IMR-90 (cell line): ENCODE data around the gene HSPA6.
"Not testable (repeated sequence)": the region's sequence is repeated elsewhere in the genome, so short reads cannot be mapped to it uniquely, and the experiment has no call there.

Source experiments
- CEBPB ChIP-seq: IDR thresholded peaks from 2 replicates; pipeline ENCODE4 v1.6.1; 2012; ENCODE audit warnings: low read depth, low read length, improper control_type of control experiment
- MAFK ChIP-seq: IDR thresholded peaks from 2 replicates; pipeline ENCODE4 v1.6.1; 2012; ENCODE audit warnings: low read depth, low read length, improper control_type of control experiment
- MAZ ChIP-seq: IDR thresholded peaks from 2 replicates; pipeline ENCODE4 v1.6.1; 2012; ENCODE audit warnings: low read depth, mild to moderate bottlenecking, low read length, improper control_type of control experiment, moderate library complexity, borderline replicate concordance
- POLR2A ChIP-seq: IDR thresholded peaks from 2 replicates; pipeline ENCODE4 v1.6.1; 2012; ENCODE audit warnings: mild to moderate bottlenecking, low read depth, low read length
- RAD21 ChIP-seq: IDR thresholded peaks from 2 replicates; pipeline ENCODE4 v1.6.1; 2012; ENCODE audit warnings: low read length, improper control_type of control experiment
- RFX5 ChIP-seq: IDR thresholded peaks from 2 replicates; pipeline ENCODE4 v1.8.0; 2012; ENCODE audit warnings: low read depth, mild to moderate bottlenecking, low read length, moderate library complexity
- SMC3 ChIP-seq: fragments of 150-350 bp; IDR thresholded peaks from 2 replicates; pipeline ENCODE4 v1.6.1; 2016; ENCODE audit warnings: low read depth, mild to moderate bottlenecking, antibody characterized with exemption, low read length, moderate library complexity
- TF ChIP-seq, protein P1 (sequence below): conservative IDR thresholded peaks from 2 replicates; pipeline ENCODE4 v1.5.1; 2012; ENCODE audit warnings: mild to moderate bottlenecking, low read depth, low read length, improper control_type of control experiment
- TF ChIP-seq, protein P2 (sequence below): fragments of 150-350 bp; IDR thresholded peaks from 2 replicates; pipeline ENCODE4 v1.6.1; 2017; ENCODE audit warnings: mild to moderate bottlenecking, antibody characterized with exemption, low read length, low read depth

DNA sequence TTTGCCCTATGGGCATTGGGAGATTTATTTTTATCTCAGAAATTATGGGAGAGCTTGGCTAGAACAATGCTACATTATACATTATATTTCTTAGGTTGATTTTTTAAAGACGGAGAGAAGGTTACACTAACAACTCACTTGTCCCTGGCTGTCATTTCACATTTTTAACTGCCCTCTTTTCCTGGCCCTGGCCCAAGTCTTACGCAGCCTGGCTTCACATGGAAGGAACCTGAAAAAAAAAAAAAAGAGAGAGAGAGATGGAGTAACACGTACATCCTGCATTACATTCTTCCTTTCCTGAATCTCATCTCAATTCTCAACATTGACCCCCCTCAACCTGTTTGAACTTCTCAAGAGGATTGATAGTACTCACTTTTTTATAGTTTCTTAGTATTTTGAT is 4.2 kb downstream of the HSPA6 start:
- not testable (repeated sequence) for TF ChIP-seq POLR2A, SMC3, RFX5, MAFK, RAD21, MAZ, CEBPB
- TF ChIP-seq, protein P1, sequence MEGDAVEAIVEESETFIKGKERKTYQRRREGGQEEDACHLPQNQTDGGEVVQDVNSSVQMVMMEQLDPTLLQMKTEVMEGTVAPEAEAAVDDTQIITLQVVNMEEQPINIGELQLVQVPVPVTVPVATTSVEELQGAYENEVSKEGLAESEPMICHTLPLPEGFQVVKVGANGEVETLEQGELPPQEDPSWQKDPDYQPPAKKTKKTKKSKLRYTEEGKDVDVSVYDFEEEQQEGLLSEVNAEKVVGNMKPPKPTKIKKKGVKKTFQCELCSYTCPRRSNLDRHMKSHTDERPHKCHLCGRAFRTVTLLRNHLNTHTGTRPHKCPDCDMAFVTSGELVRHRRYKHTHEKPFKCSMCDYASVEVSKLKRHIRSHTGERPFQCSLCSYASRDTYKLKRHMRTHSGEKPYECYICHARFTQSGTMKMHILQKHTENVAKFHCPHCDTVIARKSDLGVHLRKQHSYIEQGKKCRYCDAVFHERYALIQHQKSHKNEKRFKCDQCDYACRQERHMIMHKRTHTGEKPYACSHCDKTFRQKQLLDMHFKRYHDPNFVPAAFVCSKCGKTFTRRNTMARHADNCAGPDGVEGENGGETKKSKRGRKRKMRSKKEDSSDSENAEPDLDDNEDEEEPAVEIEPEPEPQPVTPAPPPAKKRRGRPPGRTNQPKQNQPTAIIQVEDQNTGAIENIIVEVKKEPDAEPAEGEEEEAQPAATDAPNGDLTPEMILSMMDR: not testable (repeated sequence)
- TF ChIP-seq, protein P2, sequence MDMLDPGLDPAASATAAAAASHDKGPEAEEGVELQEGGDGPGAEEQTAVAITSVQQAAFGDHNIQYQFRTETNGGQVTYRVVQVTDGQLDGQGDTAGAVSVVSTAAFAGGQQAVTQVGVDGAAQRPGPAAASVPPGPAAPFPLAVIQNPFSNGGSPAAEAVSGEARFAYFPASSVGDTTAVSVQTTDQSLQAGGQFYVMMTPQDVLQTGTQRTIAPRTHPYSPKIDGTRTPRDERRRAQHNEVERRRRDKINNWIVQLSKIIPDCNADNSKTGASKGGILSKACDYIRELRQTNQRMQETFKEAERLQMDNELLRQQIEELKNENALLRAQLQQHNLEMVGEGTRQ: not testable (repeated sequence)
